ENCODE results near the gene WDPCP. TPM values are rescaled to one million over a fixed set of nuclear protein-coding genes. Genes with fewer than 3 reads are reported as not detected.
A peak's percentile ranks its signal among the peaks of the same experiment; 100 is the strongest.
"Not testable (repeated sequence)": the region's sequence is repeated elsewhere in the genome, so short reads cannot be mapped to it uniquely, and the experiment has no call there.

The WDPCP gene
- total RNA-seq, 1 donor from 2014 or later, result 6.8 TPM

DNA sequence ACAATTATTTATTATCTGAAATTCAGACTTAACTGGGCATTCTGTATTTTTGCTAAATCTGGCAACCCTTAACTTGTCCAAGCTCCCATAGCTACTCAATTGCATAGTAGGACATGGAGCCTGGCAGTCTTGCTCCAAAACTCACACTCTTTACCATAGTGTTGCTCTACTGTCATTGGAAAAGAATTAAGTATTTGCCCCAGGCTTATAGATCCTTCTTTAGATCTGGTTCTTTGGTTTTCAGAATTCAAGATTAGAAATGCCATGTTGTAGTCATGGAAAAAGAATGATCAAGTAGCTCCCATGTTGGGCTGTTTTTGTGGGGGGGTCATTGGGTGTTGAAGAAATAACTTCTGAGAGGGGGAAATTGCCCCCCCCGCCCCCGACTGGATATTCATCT is 240.9 kb downstream of the WDPCP start:
- DNase-seq, result no peak

DNA sequence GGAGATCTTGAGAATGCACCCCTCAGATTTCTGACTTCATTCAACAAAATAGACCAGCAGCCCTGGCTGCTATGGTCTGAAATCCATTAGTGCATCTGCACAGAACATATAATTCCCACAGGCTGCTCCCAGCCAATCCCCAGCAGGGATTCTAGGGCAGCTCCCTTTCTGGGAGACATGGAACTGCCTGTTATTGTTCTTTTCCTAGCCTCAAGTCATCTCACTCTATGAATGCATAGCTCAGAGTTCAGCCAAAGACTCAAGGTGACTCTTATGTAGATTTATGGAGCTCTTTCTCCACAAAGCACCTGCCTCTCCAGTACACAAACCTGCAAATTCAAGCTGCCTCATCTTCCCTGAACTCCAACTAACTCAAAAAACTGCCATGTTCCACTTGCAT is 241.9 kb downstream of the WDPCP start:
- DNase-seq, result no peak

DNA sequence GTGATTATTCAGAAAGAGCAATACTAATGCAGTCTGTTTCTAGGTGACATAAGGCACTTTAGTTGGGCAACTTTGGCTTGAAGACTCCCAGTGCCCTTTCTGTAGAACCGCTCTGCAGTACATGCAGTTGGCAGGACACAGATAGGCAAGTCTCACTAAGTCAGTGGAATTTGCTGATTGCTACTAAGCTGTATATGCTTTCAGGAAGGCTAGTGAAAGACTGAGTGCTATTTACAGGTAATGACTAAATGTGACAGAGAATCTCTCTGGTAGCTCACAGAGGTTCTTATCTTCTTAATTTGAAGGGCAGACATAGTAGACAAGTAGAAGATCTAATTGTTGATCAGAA is 243.0 kb downstream of the WDPCP start:
- DNase-seq, result no peak

DNA sequence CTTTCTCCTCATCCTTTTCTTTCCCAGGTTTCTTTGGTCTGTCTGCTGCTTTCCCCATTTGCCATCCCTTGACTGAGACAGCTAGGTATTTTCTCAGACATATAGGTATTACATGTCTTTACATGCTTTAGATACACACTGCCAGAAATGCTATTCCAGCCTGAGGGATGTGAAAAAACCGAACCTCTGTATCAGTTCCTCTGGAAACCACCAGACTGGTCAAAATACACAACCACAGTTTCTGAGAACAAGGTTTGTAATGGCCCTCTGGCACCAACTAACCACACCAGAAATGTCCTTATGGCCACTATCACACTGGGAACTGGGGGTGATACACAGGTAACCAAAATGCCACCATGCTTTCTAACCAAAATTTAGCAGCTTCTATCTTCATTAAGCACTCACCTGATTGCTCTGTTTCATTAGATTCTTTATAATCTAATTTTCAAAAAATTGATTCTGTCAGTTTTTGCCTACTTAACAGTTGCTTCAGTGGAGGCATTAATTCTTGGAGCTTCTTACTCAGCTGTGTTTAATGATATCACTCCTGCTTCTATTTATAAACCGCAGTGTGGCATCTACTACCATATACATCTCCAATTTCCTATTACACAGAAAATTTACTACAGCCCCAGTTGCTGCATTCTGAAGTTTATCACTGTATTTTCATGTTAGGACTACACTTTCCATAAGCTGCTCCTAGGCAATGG is 243.5 kb downstream of the WDPCP start:
- DNase-seq, result no peak

DNA sequence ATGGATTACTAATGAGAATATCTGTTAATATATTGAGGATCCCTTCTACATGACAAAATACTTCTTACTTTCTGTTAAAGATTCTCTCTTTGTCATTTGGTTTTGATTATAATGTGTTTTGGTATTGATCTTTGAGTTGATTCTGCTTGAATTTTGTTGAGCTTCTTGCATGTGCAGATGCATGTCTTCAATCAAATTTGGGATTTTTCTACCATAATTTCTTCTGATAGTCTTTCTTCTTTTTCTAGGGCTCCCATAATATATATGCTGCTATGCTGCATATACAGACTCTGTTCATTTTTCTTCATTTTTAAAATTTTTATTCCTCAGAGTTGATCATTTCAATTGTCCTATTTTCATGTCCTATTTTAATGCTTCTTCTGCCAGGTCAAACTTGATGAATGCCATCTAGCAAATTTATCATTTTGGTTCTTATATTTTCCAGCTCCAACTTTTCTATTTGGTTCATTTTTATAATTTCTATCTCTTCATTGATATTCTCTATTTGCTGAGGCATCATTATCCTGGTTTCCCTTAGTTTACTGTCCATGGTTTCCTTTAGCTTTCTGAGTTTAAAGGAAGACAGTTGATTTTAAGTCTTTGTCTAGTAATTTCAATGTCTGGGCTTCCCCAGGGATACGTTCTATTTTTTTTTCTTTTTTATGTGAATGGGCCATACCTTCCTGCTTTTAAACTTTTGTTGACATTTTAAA is 244.7 kb downstream of the WDPCP start:
- no peak for DNase-seq

DNA sequence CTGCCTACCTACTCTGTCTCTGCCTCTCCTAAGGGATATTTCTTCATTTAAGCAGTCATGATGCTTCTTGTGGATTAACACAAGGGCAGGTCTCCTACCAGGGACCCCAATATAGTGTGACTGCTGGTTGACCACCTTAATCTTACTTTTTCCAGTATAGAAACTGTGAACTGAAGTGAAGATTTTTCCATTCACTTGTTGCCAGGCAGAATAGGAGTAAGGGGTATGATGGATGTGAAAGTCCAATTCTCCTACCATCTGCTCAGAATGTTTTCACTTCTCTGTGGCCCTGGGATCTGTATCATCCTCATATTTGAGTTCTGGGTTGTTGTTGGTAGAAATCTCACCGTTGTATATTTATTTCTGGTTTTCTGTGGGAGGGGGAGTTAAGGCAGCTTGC is 247.8 kb downstream of the WDPCP start:
- no peak for DNase-seq

DNA sequence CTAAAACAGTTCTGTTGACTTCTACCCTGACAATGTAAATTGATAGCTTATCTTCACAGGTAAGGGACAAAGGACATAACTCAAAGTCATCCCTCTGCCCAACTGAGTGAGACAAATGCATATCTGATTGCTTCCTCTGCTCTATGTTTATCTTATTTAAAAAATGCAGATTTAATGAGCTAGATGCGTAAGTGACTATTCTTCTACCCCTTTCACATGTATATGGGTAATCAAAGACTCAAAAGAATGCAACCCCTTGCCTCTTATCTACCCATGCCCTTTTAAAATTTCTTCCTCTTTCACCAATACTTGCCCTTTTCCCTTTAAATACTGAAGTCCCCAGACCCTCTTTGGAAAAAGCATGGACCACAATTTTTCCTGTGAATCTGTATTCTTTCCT is 253.4 kb downstream of the WDPCP start:
- DNase-seq, result no peak

DNA sequence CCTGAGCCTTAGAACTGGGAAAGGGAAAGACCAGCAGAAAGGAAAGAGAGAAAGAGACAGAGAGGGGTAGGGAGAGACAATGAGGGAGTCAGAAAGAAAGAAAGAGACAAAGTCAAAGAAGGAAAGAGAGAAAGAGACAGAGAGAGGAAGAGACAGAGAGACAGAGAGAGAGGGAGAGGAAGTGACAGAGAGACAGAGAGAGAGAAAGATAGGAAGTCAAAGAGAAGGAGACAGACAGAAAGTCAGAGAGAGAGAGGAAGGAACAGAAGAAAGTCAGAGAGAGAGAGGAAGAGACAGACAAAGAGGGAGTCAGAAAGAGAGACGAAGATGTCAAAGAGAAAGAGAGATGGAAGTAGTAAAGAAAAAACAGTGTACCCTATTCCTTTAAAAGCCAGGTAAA is 261.8 kb downstream of the WDPCP start:
- no peak for DNase-seq

DNA sequence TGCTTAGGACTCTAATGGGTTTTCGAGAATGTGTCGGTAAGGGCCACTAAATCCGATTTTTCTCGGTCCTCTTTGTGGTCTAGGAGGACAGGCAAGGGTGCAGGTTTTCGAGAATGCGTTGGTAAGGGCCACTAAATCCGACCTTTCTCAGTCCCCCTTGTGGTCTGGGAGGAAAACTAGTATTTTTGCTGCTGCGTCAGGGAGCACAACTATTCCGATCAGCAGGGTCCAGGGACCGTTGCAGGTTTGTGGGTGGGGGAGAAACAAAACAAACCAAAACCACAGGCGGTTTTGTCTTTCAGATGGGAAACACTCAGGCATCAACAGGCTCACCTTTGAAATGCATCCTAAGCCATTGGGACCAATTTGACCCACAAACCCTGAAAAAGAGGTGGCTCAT is 264.6 kb downstream of the WDPCP start:
- not testable (repeated sequence) for DNase-seq

DNA sequence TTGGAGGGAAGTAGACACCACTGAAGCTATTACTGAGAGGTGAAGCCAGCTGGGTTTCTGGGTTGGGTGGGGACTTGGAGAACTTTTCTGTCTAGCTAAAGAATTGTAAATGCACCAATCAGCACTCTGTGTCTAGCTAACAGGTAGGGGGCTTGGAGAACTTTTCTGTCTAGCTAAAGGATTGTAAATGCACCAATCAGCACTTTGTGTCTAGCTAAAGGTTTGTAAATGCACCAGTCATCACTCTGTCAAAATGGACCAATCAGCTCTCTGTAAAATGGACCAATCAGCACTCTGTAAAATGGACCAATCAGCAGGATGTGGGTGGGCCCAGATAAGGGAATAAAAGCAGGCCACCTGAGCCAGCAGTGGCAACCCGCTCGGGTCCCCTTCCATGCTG is 266.3 kb downstream of the WDPCP start:
- DNase-seq, result not testable (repeated sequence)

DNA sequence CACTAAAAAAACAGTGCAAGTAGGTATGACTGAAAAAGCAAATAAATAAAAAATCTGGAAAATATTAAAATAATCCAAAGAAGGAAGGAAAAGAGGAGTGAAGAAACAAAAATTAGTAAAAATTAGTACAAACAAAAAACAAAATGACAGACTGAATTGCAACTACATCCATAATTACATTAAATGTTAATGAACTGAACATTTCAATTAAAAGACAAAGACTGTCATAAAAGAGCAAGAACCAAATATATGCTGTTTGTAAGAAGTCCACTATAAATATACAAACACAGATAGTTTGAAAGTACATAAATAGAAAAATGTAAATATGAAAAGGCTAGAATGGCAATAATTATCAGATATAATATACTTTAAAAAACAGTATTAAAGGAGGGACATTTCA is 267.6 kb downstream of the WDPCP start:
- no peak for DNase-seq

DNA sequence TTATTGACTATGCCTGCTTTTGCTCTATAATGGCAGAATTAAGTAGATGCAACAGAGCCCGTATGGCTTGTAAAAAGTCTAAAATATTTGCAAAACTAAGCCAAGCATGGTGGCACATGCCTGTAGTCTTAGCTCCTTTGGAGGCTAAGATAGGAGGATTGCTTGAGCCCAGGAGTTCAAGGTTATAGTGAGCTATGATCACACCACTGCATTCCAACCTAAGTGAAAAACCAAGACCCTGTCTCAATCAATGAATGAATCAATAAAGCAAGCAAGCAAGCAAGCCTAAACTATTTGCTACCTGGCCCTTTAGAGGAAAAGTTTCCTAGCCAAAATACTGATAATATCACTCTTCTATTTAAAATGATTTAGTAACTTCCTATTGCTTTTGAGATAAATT is 277.7 kb downstream of the WDPCP start:
- DNase-seq, result no peak

DNA sequence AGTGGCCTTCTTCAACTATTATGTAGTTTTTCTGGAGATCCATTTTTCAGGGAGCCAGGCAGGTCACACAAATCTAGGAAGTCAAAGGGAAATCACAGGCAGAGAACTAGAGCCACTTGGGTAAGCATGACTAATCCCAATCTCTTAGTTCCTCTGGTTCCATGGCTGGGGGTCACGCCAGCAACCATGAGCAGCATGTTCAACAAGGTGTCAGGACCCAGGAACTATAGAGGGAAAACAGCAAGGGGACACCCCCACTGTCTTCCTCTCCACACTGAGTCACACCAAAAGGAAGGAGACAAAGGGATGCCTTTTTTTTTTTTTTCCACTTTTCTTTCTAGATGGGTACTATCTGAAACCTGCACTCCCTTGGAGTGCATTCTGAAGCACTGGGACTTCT is 286.8 kb downstream of the WDPCP start:
- DNase-seq, result no peak

DNA sequence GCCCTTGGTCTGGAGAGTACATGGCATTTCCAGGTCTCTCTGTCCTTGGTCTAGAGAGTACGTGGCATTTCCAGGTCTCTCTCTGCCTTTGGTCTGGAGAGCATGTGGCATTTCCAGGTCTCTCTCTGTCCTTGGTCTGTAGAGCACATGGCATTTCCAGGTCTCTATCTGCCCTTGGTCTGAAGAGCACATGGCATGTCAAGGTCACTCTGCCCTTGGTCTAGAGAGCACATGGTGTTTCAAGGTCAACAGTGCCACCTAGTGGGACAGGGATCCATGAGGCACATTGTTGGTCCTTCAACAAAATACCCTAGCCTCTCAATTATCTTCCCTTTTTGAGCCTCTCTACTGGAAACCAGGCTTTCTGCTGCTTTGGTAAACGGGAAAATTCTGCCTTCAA is 287.4 kb downstream of the WDPCP start:
- peak; percentile 2 for DNase-seq

DNA sequence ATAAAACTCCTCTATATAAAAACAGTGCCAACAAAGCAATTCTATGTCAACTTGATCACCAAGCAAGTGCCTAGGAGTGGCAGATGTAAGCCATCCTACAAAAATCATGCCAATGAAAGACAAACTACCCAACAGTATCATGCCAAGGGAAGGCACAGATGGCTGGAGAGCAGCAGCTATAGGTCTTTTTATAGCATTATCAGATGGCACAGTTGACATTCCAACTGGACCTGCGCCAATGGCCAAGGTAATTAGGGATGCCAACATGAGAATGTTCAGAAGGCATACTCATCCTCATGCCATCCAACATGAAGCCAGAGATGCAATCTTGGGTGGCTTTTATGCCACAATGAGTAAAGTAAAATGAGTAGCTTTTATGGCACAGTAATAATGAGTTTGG is 300.3 kb downstream of the WDPCP start:
- DNase-seq, result no peak

DNA sequence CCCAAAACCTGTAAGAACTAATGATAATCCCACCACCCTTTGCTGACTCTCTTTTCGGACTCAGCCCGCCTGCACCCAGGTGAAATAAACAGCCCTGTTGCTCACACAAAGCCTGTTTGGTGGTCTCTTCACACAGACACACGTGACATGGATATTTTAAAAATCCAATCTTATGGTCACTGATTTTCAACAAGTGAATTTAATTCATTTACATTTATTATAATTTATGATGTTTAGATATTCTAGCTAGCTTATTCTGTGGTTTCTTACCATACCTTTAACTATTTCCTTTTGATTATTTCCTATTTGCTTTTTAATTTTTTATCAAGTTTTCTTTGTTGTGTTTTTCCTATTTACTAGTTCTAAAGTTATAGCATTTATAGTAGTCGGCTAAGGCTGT is 301.8 kb downstream of the WDPCP start:
- not testable (repeated sequence) for DNase-seq

DNA sequence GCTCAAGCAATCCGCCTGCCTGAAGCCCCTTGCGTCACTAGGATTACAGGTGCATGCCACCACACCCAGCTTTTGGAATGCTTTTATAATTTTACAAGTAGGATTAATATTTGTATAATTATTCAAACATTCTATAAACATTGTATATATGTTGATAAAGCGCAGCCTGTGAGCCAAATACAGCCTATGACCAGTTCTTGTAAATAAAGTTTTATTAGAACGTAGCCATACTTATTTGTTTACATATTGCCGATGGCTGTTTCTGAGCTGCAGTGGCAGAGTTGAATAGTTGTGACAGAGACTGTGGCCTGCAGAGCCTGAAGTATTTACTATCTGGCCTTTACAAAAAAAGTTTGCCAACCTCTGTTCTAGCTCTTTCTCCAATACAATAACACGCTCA is 305.0 kb downstream of the WDPCP start:
- DNase-seq, result no peak

DNA sequence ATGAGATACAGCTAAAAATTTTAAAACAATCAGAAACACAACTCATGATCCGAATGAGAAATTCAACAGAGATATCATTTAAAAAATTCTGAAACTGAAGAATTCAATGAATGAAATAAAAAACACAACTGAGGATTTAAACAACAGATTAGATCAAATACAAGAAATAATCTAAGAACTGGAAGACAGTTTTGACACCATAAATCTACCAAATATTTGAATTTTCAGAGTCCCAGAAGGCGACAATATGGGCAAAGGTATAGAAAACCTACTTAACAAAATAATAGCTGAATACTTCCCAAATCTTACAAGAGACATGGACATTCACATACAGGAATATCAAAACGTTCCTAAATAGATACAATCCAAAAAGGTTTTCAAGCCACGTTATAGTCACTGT is 315.7 kb downstream of the WDPCP start:
- DNase-seq, result no peak

DNA sequence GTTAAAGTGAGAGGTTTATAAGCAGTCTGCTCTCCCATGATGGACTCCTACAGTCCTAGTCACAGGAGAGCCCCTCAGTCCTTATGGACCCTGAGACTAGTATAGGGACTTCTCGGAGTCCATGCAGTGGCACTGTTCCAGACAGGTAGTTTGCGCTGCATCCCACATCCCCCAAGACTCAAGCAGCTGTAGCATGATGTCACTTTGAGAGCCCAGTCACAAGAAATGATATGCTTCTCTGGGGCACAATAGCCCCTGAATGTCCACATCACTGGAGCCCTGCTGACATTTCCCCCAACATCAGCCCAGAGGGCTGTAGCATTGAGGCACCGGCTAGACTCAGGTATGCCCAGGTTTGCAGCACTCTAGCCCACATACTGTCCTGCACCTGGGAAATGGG is 317.6 kb downstream of the WDPCP start:
- DNase-seq, result no peak

DNA sequence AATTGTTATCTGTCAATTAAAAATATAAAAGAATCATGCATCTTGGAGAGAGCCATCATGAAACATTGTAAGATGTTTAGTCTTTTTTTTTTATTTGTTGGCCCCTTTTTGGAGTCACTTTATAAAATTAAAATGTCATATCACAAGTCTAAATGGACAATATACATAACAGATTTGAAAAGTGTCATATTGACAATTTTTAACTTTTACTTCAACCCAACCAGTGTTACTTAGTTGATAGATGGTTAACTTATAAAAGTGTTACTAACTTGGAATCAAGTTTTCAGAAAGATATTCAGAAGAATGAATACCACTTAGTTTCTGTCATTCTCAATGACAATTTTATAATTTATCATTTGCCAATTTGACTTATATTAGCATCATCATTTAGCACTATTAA is 319.3 kb downstream of the WDPCP start:
- DNase-seq, result no peak

DNA sequence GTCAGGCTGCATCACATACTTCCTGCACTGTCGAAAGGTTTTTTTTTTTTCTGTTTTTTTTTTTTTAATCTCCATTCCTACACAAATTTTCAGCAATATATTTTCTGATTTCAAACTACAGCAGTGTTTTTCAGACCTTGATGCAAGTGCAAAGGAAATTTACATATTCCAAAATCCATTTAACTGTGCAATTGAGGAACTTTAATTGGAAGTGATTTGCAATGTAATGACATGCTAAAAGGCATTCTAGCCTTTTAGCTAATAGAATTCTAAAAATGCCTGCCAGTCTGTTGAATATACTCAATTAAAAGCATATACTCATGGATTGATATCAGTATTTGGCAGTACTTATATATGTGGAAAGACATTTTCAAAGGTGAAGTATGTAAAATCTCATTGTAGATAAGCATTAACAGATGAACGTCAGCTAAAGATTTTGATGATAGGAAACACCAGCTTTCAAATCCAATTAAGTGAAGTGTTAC is 327.1 kb downstream of the WDPCP start:
- no peak for DNase-seq

DNA sequence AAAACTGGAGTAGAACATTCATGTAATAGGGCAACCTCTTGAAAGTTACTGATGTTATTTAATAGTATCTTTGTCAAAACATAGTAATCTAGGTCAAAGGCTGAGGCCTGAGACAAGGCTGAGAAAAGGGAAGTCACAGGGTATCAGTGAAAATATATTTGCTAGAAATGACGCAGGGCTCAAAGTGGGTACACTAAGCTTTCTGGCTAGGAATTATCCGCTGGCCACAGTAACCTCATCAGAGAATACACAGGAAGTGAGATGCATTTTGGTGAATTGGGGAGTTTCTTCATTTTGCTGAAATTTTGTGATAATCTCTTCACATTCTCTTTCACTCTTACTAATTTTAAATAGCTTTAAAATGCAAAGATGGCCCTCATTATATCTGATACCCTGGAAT is 330.8 kb downstream of the WDPCP start:
- DNase-seq, result no peak

DNA sequence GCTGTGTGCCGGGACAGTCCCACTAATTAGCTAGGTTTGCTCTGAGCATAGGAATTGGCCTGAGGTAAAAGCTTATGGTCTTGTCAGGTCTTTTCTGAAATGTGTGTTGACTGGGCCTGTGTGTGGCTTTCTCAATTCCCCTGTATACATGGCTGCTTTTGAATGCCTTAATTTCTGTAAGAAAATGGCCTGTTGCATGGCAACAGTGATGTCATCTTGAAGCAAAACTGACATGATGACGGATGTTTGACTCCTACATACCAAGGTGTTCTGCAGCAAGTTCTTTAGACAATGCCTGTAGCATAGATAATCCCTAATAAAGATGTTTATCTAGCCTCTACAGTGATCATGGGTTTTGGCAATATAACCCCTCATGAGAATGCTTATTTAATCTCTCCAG is 339.1 kb downstream of the WDPCP start:
- DNase-seq, result no peak

DNA sequence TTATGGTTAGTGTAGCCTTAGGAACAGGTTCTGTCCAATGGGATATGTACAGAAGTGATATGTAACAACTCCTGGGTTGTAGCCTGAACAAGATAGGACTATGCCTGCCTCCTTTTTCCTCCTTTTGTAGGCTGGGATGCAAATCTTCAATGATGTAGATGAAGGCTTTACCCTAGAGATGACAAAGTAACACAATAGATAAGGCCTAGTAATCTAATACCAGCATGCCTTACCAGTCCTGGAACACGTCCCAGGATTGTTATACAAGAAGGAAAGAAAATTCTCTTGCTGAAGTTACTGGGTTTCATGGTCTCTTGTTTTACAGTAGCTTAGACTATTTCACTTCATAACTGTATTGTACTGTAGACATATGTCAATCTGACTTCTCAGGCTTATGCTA is 345.5 kb downstream of the WDPCP start:
- no peak for DNase-seq

Data from dermis blood vessel endothelial cell (primary cell).